Cardiac muscle cell (in vitro differentiated cells and primary cell): ENCODE measurements around the gene NUDT2. TPM values are rescaled to one million over a fixed set of nuclear protein-coding genes. Genes with fewer than 3 reads are reported as not detected.
A peak's percentile ranks its signal among the peaks of the same experiment; 100 is the strongest.

ENCODE experiments used
- DNase-seq, 2 donors: peaks; one replicate each; pipeline versions ENCODE4 v3.0.0 to v3.0.0-alpha.2; 2010 to 2017; ENCODE audit warnings: low read depth in 1 of 2, low spot score in 1 of 2
- H3K27ac ChIP-seq: fragments of 200-600 bp; sonication (generic); 2 replicates; pipeline ENCODE4 v1.5.1; 2016
- H3K27me3 ChIP-seq: fragments of 200-600 bp; sonication (generic); 2 replicates; pipeline ENCODE4 v1.6.0; 2016; ENCODE audit warnings: control low read depth
- H3K36me3 ChIP-seq: fragments of 200-600 bp; sonication (generic); 2 replicates; pipeline ENCODE4 v1.5.1; 2016; ENCODE audit warnings: control low read depth
- H3K4me1 ChIP-seq: fragments of 200-600 bp; sonication (generic); 2 replicates; pipeline ENCODE4 v1.8.1; 2017; ENCODE audit warnings: low read depth, mild to moderate bottlenecking, mixed run types
- H3K4me3 ChIP-seq: fragments of 200-600 bp; sonication (generic); 2 replicates; pipeline ENCODE4 v1.5.1; 2016; ENCODE audit warnings: mild to moderate bottlenecking
- H3K9me3 ChIP-seq: fragments of 200-600 bp; sonication (generic); 2 replicates; pipeline ENCODE4 v1.5.1; 2017; ENCODE audit warnings: low read depth, mild to moderate bottlenecking, control low read depth
- polyA plus RNA-seq: library from polyadenylated mRNA; unstranded; fragments of >200 nt; fragmentation: Nextera tagmentation; extraction: Ambion mirVana; gene quantifications from 2 replicates; pipeline ENCODE4 v1.2.1, GENCODE V29; 2016
- total RNA-seq: library from RNA; depleted of rRNA; stranded (reverse); fragments of >200 nt; gene quantifications from 2 replicates; pipeline ENCODE4 v1.2.3, GENCODE V29; 2016
- TF ChIP-seq, protein P1 (sequence below): IDR thresholded peaks from 2 replicates; pipeline ENCODE4 v1.5.1; 2012; ENCODE audit warnings: low read depth, mild to moderate bottlenecking, low read length

NUDT2 gene
- total and polyA plus RNA-seq, 2 experiments from 2014 or later: 32.1 to 35.5 TPM

- H3K4me3 ChIP-seq: no peak overlapping the region
- no peak for DNase-seq
- TF ChIP-seq, protein P1, sequence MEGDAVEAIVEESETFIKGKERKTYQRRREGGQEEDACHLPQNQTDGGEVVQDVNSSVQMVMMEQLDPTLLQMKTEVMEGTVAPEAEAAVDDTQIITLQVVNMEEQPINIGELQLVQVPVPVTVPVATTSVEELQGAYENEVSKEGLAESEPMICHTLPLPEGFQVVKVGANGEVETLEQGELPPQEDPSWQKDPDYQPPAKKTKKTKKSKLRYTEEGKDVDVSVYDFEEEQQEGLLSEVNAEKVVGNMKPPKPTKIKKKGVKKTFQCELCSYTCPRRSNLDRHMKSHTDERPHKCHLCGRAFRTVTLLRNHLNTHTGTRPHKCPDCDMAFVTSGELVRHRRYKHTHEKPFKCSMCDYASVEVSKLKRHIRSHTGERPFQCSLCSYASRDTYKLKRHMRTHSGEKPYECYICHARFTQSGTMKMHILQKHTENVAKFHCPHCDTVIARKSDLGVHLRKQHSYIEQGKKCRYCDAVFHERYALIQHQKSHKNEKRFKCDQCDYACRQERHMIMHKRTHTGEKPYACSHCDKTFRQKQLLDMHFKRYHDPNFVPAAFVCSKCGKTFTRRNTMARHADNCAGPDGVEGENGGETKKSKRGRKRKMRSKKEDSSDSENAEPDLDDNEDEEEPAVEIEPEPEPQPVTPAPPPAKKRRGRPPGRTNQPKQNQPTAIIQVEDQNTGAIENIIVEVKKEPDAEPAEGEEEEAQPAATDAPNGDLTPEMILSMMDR: no peak
- no peaks in the 10 kb centered on the region for H3K27me3 ChIP-seq
- no peaks in the 10 kb centered on the region for H3K9me3 ChIP-seq
- no peak overlapping the region for H3K27ac ChIP-seq
- H3K4me1 ChIP-seq: no peaks in the 10 kb centered on the region
- no peaks in the 10 kb centered on the region for H3K36me3 ChIP-seq
These were observed 11.1 kb upstream of the NUDT2 start for GRCh38 chr9:34318163-34318790.

DNA sequence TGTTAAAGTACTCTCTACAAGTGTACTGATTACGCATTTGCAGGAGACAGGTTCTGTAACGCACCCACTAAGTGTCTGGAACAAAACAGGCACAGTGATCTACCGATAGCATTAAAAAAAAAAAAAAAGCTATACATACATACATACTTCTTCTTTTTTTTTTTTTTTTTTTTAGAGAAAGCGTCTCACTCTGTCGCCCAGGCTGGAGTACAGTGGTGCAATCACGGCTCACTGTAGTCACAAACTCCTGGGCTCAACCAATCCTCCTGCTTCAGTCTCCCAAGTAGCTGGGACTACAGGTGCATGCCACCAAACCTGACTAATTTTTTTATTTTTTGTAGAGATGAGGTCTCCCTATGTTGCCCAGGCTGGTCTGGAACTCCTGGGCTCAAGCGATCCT, 7.9 kb upstream of the NUDT2 start:
- Histone ChIP-seq H3K4me1 (no peaks in the 10 kb centered on the region), H3K9me3 (no peaks in the 10 kb centered on the region), H3K27ac (no peak overlapping the region), H3K36me3 (no peaks in the 10 kb centered on the region), H3K27me3 (no peaks in the 10 kb centered on the region), H3K4me3 (no peak overlapping the region)
- TF ChIP-seq, protein P1: no peak
- no peak for DNase-seq

GRCh38 chr9:34322899-34323591, 6.3 kb upstream of the NUDT2 start:
- Histone ChIP-seq H3K27me3 (no peaks in the 10 kb centered on the region), H3K4me1 (peaks cover 2% of the 10 kb centered on the region), H3K27ac (no peak overlapping the region), H3K9me3 (no peaks in the 10 kb centered on the region), H3K4me3 (no peak overlapping the region), H3K36me3 (no peaks in the 10 kb centered on the region)
- TF ChIP-seq, protein P1: no peak
- DNase-seq: no peak

DNA sequence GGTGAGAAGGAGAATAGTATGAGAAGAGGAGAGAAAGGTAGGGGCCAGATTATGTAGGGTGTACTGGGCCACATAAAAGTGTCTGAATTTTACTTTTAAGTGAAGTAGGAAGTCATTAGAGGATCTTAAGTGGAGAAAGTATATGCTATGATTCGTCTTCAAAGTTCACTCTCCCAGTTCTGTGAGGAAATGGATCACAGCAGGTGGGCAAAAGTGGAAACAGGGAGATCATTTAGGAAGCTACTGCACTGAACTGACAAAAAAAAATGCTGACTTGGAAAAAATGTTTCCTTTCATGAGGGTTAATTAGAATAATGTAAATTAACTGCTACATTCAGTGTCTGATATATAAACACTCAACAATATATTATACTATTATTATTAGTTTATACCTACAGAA, 2.7 kb upstream of the NUDT2 start:
- H3K27me3 ChIP-seq: no peaks in the 10 kb centered on the region
- TF ChIP-seq, protein P1: no peak
- no peak for DNase-seq

GRCh38 chr9:34328500-34328986, 826 bp upstream of the NUDT2 start:
- H3K36me3 ChIP-seq: no peaks in the 10 kb centered on the region
- no peaks in the 10 kb centered on the region for H3K9me3 ChIP-seq
- no peaks in the 10 kb centered on the region for H3K27me3 ChIP-seq
- H3K4me3 ChIP-seq: peak overlapping the region; percentile 78
- peaks cover 4% of the 10 kb centered on the region for H3K4me1 ChIP-seq
- peak overlapping the region; percentile 72 for H3K27ac ChIP-seq
- DNase-seq: peak in 1 of 2 donors; percentile 44
- TF ChIP-seq, protein P1: no peak

More for the DNA sequence above, 2.7 kb upstream of the NUDT2 start:
- Histone ChIP-seq H3K36me3 (no peaks in the 10 kb centered on the region), H3K9me3 (no peaks in the 10 kb centered on the region), H3K4me3 (no peak overlapping the region), H3K4me1 (peaks cover 4% of the 10 kb centered on the region), H3K27ac (no peak overlapping the region)
